ENCODE results near the gene ZFYVE9.
"Not testable (repeated sequence)": the region's sequence is repeated elsewhere in the genome, so short reads cannot be mapped to it uniquely, and the experiment has no call there.

Gene ZFYVE9

DNA sequence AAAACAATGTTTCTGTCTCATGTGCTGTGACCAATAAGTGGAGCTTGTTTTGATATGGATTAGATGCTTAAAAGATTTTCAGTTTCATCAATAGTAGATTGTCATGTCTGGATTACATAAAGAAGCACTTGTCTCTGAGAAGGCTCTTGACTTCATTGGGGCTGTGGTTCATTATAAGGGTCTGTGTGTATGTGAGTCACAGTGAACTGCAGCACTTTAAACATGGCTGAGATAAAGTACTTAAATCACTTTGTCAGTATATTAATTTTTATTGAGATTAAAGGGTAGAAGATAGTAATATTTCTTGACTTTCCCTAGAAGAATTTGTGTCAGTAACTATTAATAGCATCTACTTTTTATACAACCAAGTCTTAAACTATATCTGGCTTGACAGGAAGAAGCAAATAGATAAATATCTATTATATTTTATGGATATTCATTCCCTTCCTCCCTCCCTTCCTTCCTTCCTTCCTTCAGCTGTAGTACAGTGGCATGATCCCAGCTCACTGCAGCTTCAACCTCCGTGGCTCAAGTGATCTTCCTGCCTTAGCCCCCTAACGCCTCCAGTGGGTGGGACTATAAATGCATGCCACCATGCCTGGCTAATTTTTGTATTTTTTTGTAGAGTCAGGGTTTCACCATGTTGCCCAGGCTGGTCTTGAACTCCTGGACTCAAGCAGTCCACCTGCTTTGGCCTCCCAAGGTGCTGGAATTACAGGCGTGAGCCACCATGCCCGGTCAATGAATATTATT lies 48.8 kb downstream of the ZFYVE9 start:
- DNase-seq (ENCODE audit: low read depth in 4 of 4, low spot score in 1 of 4), result no peak

DNA sequence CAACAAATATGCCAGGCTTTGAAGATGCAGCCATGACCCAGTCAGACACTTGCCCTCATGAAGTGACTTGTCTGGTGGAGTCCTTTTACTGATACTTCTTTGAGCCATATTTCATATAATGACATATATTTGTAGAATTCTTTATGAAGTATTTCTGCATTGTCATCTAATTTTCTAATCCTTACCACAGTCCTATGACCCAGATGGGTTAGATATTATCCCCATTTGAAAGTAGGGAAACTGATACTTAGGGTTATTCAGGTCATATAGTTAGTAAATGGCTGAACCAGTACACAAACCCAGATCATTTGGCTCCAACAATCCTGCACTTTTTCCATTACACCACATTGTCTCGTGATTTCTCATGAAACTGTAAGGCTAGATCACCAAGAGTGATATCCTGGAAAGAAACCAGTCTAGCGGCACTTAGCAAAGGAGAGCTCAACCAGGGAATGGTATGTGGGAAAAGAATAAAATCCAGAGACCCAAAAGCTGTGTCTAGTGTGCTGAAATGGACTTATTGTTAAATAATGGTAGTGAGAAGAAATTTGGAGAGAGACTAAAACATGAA lies 49.6 kb downstream of the ZFYVE9 start:
- DNase-seq (ENCODE audit: low read depth in 4 of 4, low spot score in 1 of 4), result no peak

DNA sequence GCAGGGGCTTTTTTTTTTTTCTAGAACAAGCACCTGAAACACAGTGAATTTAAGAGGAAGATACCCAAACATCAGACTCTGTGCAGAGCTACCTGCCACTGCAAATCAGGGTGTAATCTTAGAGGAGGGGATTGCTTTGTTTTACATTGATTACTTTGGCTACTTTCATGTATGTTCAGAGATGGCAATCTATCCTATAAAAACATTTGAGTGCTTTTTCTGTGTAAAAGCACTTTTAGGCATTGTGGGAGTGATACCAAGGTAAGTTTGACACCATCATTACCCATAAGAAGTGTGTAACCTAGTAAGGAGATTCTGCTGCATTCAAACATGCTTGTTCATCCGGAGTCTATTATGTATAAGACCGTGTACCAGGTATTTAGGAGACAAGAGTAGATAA lies 50.1 kb downstream of the ZFYVE9 start:
- no peak for DNase-seq (ENCODE audit: low read depth in 4 of 4, low spot score in 1 of 4)

DNA sequence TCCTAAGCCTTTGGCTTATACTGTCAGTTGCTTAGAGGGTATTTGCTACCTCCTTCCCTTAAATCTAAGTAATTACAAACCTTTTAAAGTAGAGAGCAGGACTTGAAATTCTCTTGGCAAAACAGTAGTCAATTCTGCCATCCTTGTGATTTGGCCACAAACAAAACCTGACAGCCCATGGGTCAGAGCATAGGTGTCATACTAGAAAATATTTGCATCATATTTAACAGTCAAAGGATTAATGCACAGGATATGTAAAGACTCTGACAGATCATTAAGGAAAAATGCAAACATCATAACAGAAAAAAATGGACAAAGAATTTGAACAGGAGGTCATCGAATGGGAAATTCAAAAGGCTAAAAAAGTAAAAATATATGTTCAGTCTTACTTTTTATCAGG lies 50.5 kb downstream of the ZFYVE9 start:
- no peak for DNase-seq (ENCODE audit: low read depth in 4 of 4, low spot score in 1 of 4)

DNA sequence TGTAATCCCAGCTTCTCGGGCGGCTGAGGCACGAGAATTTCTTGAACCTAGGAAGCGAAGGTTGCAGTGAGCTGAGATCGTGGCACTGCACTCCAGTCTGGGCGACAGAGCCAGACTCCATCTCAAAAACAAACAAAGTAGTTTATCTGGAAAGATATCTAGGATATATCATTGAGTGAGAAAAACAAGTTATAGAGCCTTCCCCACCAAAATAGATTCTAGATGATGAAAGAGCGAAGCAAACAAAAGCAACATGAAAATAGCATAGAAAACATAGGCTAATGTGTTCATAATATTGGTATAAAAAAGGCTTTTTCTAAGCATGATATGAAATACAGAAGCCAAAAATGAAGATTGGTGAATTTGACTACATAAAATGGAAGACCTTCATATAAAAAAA lies 52.1 kb downstream of the ZFYVE9 start:
- DNase-seq (ENCODE audit: low read depth in 4 of 4, low spot score in 1 of 4), result no peak

DNA sequence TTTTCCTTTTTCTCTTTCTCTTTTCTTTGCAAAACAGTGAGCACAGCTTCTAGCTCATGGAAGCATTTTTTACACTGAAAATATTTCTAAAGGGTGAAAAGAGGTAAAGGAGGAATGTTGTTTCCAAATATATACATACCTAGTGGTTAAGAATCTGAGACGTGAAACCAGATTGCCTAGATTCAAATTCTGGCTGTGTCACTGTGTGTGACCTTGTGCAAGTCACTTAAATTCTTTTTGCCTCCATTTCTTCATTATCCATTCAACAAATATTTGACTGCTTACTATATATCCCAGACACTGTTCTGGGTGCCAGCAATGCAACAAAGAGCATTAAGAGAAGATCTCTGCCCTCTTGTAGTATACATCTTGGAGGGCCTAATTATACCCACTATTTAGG lies 53.3 kb downstream of the ZFYVE9 start:
- no peak for DNase-seq (ENCODE audit: low read depth in 4 of 4, low spot score in 1 of 4)

DNA sequence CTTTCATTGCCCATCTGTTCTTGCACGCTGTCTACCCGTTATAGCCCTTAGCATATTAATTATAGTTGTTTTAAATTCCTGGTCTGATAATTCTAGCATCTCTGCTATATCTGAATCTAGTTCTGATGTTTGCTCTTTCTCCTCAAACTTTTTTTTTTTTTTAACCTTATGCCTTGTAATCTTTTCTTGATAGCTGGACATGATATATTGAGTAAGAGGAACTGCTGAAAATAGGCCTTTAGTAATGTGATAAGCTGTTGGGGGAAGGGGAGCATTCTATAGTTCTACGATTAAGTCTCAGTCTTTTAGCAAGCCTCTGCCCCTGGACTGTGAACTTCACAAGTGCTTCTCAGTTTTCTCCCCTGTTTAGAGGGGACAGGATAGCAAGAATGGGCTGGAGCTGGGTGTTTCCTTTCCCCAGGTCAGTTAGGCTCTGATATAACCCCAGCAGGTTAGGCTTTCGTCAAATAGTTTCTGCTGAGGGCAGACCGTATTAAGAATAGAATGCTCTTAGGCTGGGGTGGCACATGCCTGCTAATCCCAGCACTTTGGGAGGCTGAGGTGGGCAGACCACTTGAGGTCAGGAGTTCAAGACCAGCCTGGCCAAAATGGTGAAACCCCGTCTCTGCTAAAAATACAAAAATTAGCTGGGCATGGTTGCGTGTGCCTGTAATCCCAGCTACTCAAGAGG lies 62.2 kb downstream of the ZFYVE9 start:
- DNase-seq (ENCODE audit: low read depth in 4 of 4, low spot score in 1 of 4), result no peak

DNA sequence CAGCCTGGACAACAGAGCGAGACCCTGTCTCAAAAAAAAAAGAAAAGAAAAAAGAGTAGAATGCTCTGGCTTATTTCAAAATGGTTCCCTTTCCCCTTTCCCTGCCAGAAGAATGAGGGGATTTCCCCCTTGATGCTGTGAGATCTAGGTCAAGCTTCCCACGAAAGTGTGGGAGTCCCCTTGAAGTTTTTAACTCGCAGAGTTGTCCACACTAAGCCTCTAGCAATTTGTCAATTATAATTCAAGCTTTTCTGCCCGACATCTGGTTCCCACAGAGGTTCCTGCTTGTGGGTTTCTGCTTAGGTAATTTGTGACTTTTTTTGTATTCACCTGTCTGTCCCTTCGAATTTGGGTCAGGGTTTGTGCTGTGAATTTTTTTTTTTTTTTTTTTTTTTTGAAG lies 62.8 kb downstream of the ZFYVE9 start:
- no peak for DNase-seq (ENCODE audit: low read depth in 4 of 4, low spot score in 1 of 4)

DNA sequence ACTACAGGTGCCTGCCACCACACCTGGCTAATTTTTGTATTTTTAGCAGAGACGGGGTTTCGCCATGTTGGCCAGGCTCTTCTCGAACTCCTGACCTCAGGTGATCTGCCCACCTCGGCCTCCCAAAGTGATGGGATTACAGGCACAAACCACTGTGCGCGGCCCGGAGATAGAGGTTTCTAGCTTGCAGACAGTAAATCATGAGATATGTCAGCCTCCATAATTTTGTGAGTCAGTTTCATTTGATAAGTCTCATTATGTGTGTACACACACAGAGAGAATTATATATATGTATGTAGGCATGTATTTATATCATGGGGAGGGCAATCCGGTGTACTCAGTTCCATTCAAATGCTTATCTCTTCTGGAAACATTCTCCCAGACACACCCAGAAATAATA lies 64.8 kb downstream of the ZFYVE9 start:
- not testable (repeated sequence) for DNase-seq (ENCODE audit: low read depth in 4 of 4, low spot score in 1 of 4)

DNA sequence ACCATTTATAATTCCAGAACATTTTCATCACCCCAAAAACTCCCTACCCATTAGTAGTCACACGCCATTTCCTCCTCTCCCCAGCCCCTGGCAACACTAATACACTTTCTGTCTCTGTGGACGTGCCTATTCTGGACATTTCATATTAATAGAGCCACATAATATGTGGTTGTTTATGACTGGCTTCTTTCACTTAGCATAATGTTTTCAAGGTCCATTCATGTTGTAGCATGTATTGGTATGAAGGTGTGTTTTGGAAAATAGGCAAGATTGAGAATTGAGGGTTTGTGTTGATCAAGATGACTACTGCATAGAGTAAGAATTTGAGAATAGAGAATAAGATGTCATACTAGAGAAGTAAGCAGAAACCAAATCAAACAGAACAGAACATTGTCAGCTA lies 67.5 kb downstream of the ZFYVE9 start:
- DNase-seq (ENCODE audit: low read depth in 4 of 4, low spot score in 1 of 4), result no peak

DNA sequence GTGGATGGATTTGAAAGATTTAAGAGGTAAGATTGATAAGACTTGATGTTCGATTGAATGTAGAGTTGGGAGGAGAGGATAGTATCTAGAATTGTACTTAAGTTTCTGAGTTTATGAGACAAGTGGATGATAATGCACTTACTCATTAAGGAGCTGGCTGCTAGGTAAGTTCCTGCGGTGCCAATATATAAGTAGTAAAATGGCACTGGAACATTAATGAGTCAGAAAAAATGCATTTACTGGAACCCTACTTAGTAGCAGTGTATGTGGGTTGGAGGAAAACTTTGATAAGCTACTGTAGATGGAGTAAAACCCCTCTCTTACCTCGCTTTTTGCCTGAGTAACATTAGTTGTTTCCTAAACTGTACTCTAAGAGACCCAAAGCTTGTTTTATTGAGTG lies 68.2 kb downstream of the ZFYVE9 start:
- no peak for DNase-seq (ENCODE audit: low read depth in 4 of 4, low spot score in 1 of 4)

DNA sequence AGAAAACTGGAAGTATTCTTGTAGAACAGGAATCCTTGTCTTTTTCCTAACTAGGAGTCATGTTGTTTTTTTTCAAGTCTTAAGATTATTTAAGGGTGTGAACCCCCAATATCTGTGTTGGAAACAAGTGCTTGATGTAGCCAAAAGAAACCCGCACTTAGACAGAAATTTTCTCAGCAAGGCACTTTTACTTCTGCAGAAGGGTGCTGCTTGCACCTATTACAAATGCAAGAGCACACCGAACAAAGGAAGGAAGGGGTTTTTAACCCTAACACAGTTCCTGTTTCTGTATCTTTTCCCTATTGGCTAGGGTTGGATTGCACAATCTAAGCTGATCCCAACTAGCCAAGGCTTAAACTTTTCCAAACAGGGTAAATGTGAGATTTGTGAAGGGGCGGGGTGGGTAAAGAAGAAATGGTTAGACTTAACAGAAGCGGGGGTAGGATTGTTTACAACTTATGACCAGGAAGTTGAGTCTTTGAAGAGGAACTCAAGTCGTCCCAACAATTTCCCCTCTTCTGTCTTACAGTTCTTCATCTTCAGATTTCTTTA lies 75.1 kb downstream of the ZFYVE9 start:
- DNase-seq (ENCODE audit: low read depth in 4 of 4, low spot score in 1 of 4), result no peak

DNA sequence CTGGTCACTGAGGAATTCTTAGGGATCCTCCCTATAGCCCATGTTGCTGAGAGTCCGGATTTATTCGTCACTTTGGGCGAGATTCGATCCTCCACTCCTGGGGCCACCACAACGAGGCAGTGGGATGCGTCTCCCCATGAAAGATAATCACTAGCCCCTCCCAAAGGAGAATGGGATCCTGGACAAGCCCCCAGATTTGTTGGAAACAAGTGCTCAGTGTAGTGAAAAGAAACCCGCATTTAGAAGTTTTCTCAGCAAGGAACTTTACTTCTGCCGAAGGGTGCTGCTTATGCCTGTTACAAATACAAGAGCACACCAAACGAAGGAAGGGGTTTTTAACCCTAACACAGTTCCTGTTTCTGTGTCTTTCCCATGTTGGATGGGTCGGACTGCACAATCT lies 83.3 kb downstream of the ZFYVE9 start:
- DNase-seq (ENCODE audit: low read depth in 4 of 4, low spot score in 1 of 4), result no peak

DNA sequence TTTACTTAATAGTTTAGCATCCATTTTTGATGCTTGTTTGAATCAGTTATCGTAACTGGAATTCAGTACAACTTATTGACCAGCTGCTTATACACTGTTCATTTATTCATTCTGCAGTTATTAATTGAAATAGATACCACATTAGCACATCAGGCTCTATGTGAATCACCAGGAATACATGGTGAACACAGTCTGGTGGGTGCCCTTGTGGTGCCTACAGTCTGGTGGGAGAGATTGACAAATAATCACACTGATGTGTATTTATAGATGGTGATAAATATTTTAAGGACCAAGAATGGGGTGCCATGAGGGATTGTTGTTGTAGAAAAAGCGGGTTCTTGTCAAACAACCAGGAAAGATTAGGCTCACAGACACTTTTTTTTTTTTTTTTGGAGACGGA lies 87.6 kb downstream of the ZFYVE9 start:
- DNase-seq (ENCODE audit: low read depth in 4 of 4, low spot score in 1 of 4), result no peak

DNA sequence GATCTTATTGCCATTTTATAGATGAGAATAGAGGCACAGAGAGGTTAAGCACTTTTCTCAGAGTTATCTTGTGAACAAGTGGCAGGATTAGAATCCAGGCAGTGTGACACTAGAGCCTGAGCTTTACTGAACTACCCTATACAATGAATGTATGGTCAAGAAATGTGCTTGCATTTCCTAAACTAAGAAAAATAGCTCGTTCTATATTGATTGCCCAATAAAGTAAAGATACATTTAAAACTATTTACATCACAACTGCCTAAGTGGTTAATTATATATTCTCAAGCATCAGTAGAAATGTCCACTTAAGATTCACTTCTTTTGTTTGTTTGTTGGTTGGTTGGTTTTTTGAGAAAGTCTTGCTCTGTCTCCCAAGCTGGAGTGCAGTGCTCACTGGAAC lies 91.6 kb downstream of the ZFYVE9 start:
- DNase-seq (ENCODE audit: low read depth in 4 of 4, low spot score in 1 of 4), result no peak

DNA sequence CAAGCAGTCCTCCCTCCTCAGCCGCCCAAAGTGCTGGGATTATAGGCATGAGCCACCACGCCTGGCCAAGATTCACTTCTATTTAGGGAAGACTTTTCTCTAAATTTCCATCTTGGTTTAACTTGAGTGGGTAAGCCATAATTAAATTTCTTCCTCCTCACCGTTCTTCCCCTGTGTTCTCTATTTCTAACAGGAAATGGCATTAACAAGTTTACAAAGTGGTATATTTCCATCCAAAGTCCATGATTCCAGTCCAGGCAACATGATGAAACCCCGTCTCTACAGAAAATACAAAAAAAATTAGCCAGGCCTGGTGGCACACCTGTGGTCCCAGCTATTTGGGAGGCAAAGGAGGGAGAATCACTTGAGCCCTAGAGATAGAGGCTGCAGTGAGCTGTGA lies 92.1 kb downstream of the ZFYVE9 start:
- DNase-seq (ENCODE audit: low read depth in 4 of 4, low spot score in 1 of 4), result no peak

DNA sequence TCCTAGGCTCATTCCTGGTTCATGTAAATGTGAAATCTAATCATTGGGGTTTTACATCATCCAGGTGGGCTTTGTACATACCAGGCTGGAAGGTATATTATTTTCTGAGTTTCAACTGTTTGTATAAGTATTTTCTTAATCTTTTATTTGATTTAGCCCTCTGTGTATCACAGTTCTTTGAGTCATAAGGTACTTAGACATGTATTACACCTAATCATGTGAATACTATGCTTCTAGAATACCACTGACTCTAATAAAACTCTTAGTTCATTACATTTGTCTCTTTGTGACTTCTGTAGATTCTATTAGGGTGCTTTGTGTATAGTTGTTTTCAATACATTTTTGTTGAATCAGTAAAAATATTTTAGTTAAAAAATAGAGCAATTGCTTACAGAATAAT lies 92.8 kb downstream of the ZFYVE9 start:
- DNase-seq (ENCODE audit: low read depth in 4 of 4, low spot score in 1 of 4), result no peak

DNA sequence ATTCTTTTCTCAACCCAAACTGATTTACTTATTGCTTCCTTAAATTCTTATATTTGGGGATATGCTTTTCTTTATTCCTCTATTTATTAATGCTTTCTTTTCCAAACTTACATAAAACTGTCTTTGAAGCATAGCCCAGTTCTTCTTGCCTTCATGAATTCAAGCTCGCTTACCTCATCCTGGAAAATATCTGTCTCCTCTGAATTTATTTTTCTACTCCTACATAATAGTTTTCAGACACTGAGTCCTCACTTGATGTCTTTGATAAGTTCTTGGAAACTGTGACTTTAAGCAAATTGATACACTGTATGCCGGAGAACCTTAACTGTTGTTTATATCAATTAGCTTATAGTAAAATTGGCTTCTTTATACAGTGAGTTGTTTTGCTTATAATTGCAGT lies 93.8 kb downstream of the ZFYVE9 start:
- DNase-seq (ENCODE audit: low read depth in 4 of 4, low spot score in 1 of 4), result no peak

DNA sequence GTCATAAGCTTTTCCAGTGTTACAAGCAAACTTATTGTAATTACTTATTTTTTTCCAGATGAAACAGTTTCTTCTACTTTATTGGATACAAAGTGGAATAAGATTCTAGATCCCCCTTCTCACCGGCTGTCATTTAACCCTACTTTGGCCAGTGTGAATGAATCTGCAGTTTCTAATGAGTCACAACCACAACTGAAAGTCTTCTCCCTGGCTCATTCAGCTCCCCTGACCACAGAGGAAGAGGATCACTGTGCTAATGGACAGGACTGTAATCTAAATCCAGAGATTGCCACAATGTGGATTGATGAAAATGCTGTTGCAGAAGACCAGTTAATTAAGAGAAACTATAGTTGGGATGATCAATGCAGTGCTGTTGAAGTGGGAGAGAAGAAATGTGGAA lies 95.5 kb downstream of the ZFYVE9 start:
- DNase-seq (ENCODE audit: low read depth in 4 of 4, low spot score in 1 of 4), result no peak

DNA sequence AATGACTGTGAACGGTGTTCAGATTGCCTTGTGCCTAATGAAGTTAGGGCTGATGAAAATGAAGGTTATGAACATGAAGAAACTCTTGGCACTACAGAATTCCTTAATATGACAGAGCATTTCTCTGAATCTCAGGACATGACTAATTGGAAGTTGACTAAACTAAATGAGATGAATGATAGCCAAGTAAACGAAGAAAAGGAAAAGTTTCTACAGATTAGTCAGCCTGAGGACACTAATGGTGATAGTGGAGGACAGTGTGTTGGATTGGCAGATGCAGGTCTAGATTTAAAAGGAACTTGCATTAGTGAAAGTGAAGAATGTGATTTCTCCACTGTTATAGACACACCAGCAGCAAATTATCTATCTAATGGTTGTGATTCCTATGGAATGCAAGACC lies 96.6 kb downstream of the ZFYVE9 start:
- no peak for DNase-seq (ENCODE audit: low read depth in 4 of 4, low spot score in 1 of 4)

DNA sequence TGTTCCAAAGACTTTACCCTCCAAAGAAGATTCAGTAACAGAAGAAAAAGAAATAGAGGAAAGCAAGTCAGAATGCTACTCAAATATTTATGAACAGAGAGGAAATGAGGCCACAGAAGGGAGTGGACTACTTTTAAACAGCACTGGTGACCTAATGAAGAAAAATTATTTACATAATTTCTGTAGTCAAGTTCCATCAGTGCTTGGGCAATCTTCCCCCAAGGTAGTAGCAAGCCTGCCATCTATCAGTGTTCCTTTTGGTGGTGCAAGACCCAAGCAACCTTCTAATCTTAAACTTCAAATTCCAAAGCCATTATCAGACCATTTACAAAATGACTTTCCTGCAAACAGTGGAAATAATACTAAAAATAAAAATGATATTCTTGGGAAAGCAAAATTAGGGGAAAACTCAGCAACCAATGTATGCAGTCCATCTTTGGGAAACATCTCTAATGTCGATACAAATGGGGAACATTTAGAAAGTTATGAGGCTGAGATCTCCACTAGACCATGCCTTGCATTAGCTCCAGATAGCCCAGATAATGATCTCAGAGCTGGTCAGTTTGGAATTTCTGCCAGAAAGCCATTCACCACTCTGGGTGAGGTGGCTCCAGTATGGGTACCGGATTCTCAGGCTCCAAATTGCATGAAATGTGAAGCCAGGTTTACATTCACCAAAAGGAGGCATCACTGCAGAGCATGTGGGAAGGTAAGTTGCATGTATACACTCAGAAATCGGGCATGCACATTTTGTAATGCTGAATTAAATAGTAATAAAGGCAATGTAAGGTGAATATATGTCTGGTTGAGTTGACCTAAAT lies 97.2 kb downstream of the ZFYVE9 start:
- no peak for DNase-seq (ENCODE audit: low read depth in 4 of 4, low spot score in 1 of 4)

DNA sequence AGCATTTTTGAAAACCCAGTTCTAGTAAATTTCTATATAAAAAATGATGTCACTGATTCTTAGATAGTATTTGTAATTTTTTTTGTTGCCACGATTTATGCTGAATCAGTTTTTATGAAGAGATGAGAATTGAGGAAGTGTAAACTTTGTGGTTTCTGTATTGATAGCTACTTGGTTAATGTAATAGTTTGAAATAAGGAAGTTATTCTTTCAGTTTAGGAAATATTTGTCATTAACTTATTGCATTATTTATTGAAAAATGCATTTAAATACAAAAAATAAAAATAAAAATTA lies 97.8 kb downstream of the ZFYVE9 start:
- no peak for DNase-seq (ENCODE audit: low read depth in 4 of 4, low spot score in 1 of 4)
